GM19372 (cell line): ENCODE data around the gene CAMK1.
"Not testable (repeated sequence)": the region's sequence is repeated elsewhere in the genome, so short reads cannot be mapped to it uniquely, and the experiment has no call there.

Source experiments
- ATAC-seq: cut with Tn5 transposase; IDR thresholded peaks from one replicate; pipeline ENCODE4 v1.9.1; 2021; ENCODE audit warnings: mild to moderate bottlenecking, low read depth, moderate library complexity; ENCODE audit not compliant: unreplicated experiment

CAMK1 gene

GRCh38 chr3:9777694-9778021 lies 7.9 kb upstream of the CAMK1 start:
- ATAC-seq, result no peak

- no peak for ATAC-seq
These were observed 7.3 kb upstream of the CAMK1 start for GRCh38 chr3:9776896-9777693.

GRCh38 chr3:9771007-9771406 lies 1.3 kb upstream of the CAMK1 start:
- not testable (repeated sequence) for ATAC-seq

GRCh38 chr3:9770276-9770812 lies 597 bp upstream of the CAMK1 start:
- no peak for ATAC-seq

GRCh38 chr3:9769012-9769411 lies 735 bp downstream of the CAMK1 start:
- no peak for ATAC-seq

- no peak for ATAC-seq
These were observed 1.5 kb downstream of the CAMK1 start for GRCh38 chr3:9768141-9768775.

- ATAC-seq, result no peak
These were observed 2.3 kb downstream of the CAMK1 start for GRCh38 chr3:9767418-9767817.

GRCh38 chr3:9765865-9766264 lies 3.9 kb downstream of the CAMK1 start:
- ATAC-seq, result no peak

GRCh38 chr3:9762871-9763270 lies 6.9 kb downstream of the CAMK1 start:
- ATAC-seq, result no peak

- ATAC-seq, result no peak
These were observed 7.8 kb downstream of the CAMK1 start for GRCh38 chr3:9761919-9762318.

- no peak for ATAC-seq
These were observed 8.8 kb downstream of the CAMK1 start for GRCh38 chr3:9760779-9761505.

GRCh38 chr3:9757427-9757826 lies 12.3 kb downstream of the CAMK1 start:
- no peak for ATAC-seq

GRCh38 chr3:9754678-9755077 lies 15.1 kb downstream of the CAMK1 start:
- ATAC-seq, result no peak

- ATAC-seq, result no peak
These were observed 19.0 kb downstream of the CAMK1 start for GRCh38 chr3:9750556-9751411.

GRCh38 chr3:9749645-9750555 lies 19.8 kb downstream of the CAMK1 start, which contains the start of gene OGG1:
Gene OGG1, plus strand, starts transcription at chr3:9749952. Its CDS starts 335 bp downstream, at chr3:9750287.
- ATAC-seq, result peak; percentile 94

GRCh38 chr3:9749296-9749644 lies 20.5 kb downstream of the CAMK1 start:
- no peak for ATAC-seq

- ATAC-seq, result no peak
These were observed 21.7 kb downstream of the CAMK1 start for GRCh38 chr3:9748031-9748430.

GRCh38 chr3:9747267-9747666 lies 22.5 kb downstream of the CAMK1 start:
- no peak for ATAC-seq

- ATAC-seq, result no peak
These were observed 23.4 kb downstream of the CAMK1 start for GRCh38 chr3:9746330-9746729.
